ENCODE data around the gene PTPRT. TPM values are rescaled to one million over a fixed set of nuclear protein-coding genes. Genes with fewer than 3 reads are reported as not detected.

Gene PTPRT
- total RNA-seq, 6 donors from 2014 or later, result 0.20 to 7.1 (median 3.8) TPM

- Histone ChIP-seq H3K9me3 (no peaks in the 10 kb centered on the region), H3K27ac (no peak overlapping the region), H3K4me3 (no peak overlapping the region), H3K36me3 (no peaks in the 10 kb centered on the region), H3K4me1 (no peaks in the 10 kb centered on the region), H3K27me3 (no peaks in the 10 kb centered on the region)
- ATAC-seq (ENCODE audit: low FRiP score in 2 of 2) (no peak), DNase-seq (no peak)
- WGBS, 2 donors, result 75 to 77% methylated on average over 7 of the region's 7 CpGs
- TF ChIP-seq POLR2A (IDR thresholded peaks at IDR 0.05), result no peak
- no peak for TF ChIP-seq EP300 (IDR thresholded peaks at IDR 0.05)
- TF ChIP-seq, protein P1, sequence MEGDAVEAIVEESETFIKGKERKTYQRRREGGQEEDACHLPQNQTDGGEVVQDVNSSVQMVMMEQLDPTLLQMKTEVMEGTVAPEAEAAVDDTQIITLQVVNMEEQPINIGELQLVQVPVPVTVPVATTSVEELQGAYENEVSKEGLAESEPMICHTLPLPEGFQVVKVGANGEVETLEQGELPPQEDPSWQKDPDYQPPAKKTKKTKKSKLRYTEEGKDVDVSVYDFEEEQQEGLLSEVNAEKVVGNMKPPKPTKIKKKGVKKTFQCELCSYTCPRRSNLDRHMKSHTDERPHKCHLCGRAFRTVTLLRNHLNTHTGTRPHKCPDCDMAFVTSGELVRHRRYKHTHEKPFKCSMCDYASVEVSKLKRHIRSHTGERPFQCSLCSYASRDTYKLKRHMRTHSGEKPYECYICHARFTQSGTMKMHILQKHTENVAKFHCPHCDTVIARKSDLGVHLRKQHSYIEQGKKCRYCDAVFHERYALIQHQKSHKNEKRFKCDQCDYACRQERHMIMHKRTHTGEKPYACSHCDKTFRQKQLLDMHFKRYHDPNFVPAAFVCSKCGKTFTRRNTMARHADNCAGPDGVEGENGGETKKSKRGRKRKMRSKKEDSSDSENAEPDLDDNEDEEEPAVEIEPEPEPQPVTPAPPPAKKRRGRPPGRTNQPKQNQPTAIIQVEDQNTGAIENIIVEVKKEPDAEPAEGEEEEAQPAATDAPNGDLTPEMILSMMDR (IDR thresholded peaks at IDR 0.05), result no peak
- TF ChIP-seq POLR2AphosphoS5 (IDR thresholded peaks at IDR 0.05), result no peak
These were observed 332.3 kb downstream of the PTPRT start for GRCh38 chr20:42857446-42857845.

- Histone ChIP-seq H3K27ac (no peak overlapping the region), H3K27me3 (no peaks in the 10 kb centered on the region), H3K4me1 (no peaks in the 10 kb centered on the region), H3K4me3 (no peak overlapping the region), H3K9me3 (no peaks in the 10 kb centered on the region), H3K36me3 (no peaks in the 10 kb centered on the region)
- TF ChIP-seq POLR2A (IDR thresholded peaks at IDR 0.05), result no peak
- TF ChIP-seq, protein P1 (IDR thresholded peaks at IDR 0.05), result no peak
- TF ChIP-seq EP300 (IDR thresholded peaks at IDR 0.05), result no peak
- TF ChIP-seq POLR2AphosphoS5 (IDR thresholded peaks at IDR 0.05), result no peak
- no peak for DNase-seq
- no peak for ATAC-seq (ENCODE audit: low FRiP score in 2 of 2)
- WGBS, 2 donors, result 68 to 87% methylated on average over 1 of the region's 1 CpG
These were observed 333.8 kb downstream of the PTPRT start for GRCh38 chr20:42855896-42856295.

DNA sequence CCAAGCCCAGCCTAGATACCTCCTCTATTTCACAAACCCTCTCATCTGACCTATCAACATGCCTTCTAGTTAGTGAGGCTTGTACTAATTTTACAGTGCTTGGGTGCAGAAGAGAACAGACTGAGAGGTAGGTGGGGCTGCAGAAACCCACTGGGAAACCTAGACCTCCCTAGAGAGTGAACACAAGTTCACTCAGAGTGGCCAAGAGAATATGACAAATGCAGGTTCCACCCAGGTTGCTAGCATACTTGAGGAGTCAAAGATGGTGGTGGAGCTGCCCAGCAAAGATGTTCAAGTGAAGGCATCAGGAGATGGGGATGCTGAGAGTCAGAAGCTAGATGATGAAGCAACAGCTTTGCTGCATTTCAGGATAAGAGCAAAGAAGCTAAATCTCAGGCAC lies 337.0 kb downstream of the PTPRT start:
- H3K27me3 ChIP-seq, result no peaks in the 10 kb centered on the region
- DNase-seq (no peak), ATAC-seq (ENCODE audit: low FRiP score in 2 of 2) (no peak)
- H3K4me3 ChIP-seq, result no peak overlapping the region
- no peaks in the 10 kb centered on the region for H3K4me1 ChIP-seq
- no peaks in the 10 kb centered on the region for H3K9me3 ChIP-seq
- no peak overlapping the region for H3K27ac ChIP-seq
- TF ChIP-seq EP300 (IDR thresholded peaks at IDR 0.05) (no peak), POLR2A (IDR thresholded peaks at IDR 0.05) (no peak), POLR2AphosphoS5 (IDR thresholded peaks at IDR 0.05) (no peak)
- TF ChIP-seq, protein P1 (IDR thresholded peaks at IDR 0.05), result no peak
- no peaks in the 10 kb centered on the region for H3K36me3 ChIP-seq

DNA sequence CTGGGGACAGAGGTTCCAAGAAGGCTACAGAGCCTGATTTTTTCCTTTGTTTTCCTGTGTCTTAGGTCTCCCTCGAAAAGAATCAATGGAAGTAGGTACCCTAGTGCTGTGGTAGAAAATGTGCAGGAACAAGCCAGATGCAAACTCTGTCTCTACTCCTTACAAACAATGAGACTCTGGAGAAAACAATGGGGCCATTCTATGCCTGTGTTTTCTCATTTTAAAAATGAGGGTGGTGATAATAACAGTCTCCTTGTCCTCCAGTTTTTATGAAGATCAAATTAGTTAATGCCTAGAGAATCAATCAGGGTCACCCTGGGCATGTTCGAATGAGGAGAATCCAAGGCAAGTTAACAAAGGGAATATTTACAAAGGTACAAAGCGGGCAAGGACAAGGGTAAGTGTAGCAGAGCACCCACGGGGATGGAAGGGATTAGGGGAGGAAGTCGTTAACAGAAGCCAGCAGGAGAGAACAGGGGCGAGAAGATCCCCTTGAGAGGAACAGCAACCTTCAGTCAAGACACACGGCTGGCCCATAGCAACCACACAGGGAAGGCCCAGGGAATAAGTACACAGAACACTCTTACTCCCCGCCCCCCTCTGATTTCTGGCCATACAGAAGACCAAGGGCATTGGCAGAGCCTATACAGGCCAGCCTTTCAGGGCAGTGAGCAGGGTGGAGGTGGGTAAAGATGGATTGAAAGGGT lies 342.8 kb downstream of the PTPRT start:
- H3K27ac ChIP-seq, result no peak overlapping the region
- peaks cover 0 to 3% (median 0%) of the 10 kb centered on the region in 4 donors for H3K27me3 ChIP-seq
- DNase-seq (no peak), ATAC-seq (ENCODE audit: low FRiP score in 2 of 2) (peak in 1 of 2 donors; percentile 28)
- 57 to 59% methylated on average over 8 of the region's 8 CpGs for WGBS, 2 donors
- no peaks in the 10 kb centered on the region for H3K36me3 ChIP-seq
- TF ChIP-seq POLR2A (IDR thresholded peaks at IDR 0.05) (no peak), EP300 (IDR thresholded peaks at IDR 0.05) (no peak)
- no peak overlapping the region for H3K4me3 ChIP-seq
- H3K9me3 ChIP-seq, result no peaks in the 10 kb centered on the region
- H3K4me1 ChIP-seq, result no peaks in the 10 kb centered on the region

- WGBS, 2 donors, result 82 to 96% methylated on average over 6 of the region's 6 CpGs
- ATAC-seq (ENCODE audit: low FRiP score in 2 of 2), result no peak
These were observed 345.0 kb downstream of the PTPRT start for GRCh38 chr20:42844751-42845150.

More at GRCh38 chr20:42844751-42845150, 345.0 kb downstream of the PTPRT start:
- Histone ChIP-seq H3K4me3 (no peak overlapping the region), H3K9me3 (no peaks in the 10 kb centered on the region), H3K36me3 (no peaks in the 10 kb centered on the region), H3K4me1 (no peaks in the 10 kb centered on the region), H3K27me3 (peaks cover 0 to 3% (median 0%) of the 10 kb centered on the region in 4 donors), H3K27ac (no peak overlapping the region)
- no peak for DNase-seq
- TF ChIP-seq, protein P1 (IDR thresholded peaks at IDR 0.05), result no peak
- TF ChIP-seq EP300 (IDR thresholded peaks at IDR 0.05) (no peak), POLR2AphosphoS5 (IDR thresholded peaks at IDR 0.05) (no peak), POLR2A (IDR thresholded peaks at IDR 0.05) (no peak)
